ENCODE results near the gene MAP2K2. TPM values are rescaled to one million over a fixed set of nuclear protein-coding genes. Genes with fewer than 3 reads are reported as not detected.

MAP2K2 gene
- total RNA-seq, 1 donor from 2014 or later, result 155 TPM

- Histone ChIP-seq H3K27me3 (no peaks in the 10 kb centered on the region), H3K4me3 (peak overlapping the region; percentile 84 to 88), H3K9me3 (no peaks in the 10 kb centered on the region), H3K4me1 (peaks cover 40 to 43% of the 10 kb centered on the region in 2 donors), H3K27ac (peak overlapping the region; percentile 90 to 94), H3K36me3 (no peaks in the 10 kb centered on the region)
- intact Hi-C loops (cut with DNase I), result loop anchor here (5.0 kb wide), 3 partner anchors 97 to 302 kb away; partner anchors contain the start of genes ANKRD24, APBA3, MRPL54 and SIRT6
- DNase-seq (ENCODE audit: low spot score in 2 of 2), result no peak
- TF ChIP-seq CTCF (IDR thresholded peaks at IDR 0.05), result no peak
Observed at GRCh38 chr19:4064496-4065260, 59.2 kb downstream of the MAP2K2 start.

GRCh38 chr19:4064149-4064495 lies 59.8 kb downstream of the MAP2K2 start:
- Histone ChIP-seq H3K36me3 (no peaks in the 10 kb centered on the region), H3K27ac (peak overlapping the region; percentile 90 to 94), H3K4me3 (peak overlapping the region; percentile 84 to 88), H3K4me1 (peaks cover 45 to 49% of the 10 kb centered on the region in 2 donors), H3K27me3 (no peaks in the 10 kb centered on the region), H3K9me3 (no peaks in the 10 kb centered on the region)
- TF ChIP-seq CTCF (IDR thresholded peaks at IDR 0.05), result no peak
- intact Hi-C loops (cut with DNase I), result no loop called here
- no peak for DNase-seq (ENCODE audit: low spot score in 2 of 2)

GRCh38 chr19:4063369-4064148 lies 60.4 kb downstream of the MAP2K2 start:
- no peak for TF ChIP-seq CTCF (IDR thresholded peaks at IDR 0.05)
- Histone ChIP-seq H3K27me3 (no peaks in the 10 kb centered on the region), H3K27ac (peak overlapping the region; percentile 90 to 94), H3K4me3 (peak overlapping the region; percentile 84 to 88), H3K4me1 (peaks cover 50 to 54% of the 10 kb centered on the region in 2 donors), H3K36me3 (no peaks in the 10 kb centered on the region), H3K9me3 (no peaks in the 10 kb centered on the region)
- no peak for DNase-seq (ENCODE audit: low spot score in 2 of 2)
- intact Hi-C loops (cut with DNase I), result no loop called here

GRCh38 chr19:4062419-4063368 lies 61.2 kb downstream of the MAP2K2 start:
- peak overlapping the region; percentile 90 to 94 for H3K27ac ChIP-seq
- no peaks in the 10 kb centered on the region for H3K9me3 ChIP-seq
- H3K27me3 ChIP-seq, result no peaks in the 10 kb centered on the region
- intact Hi-C loops (cut with DNase I), result no loop called here
- H3K36me3 ChIP-seq, result no peaks in the 10 kb centered on the region
- no peak for DNase-seq (ENCODE audit: low spot score in 2 of 2)
- H3K4me1 ChIP-seq, result peaks cover 46 to 62% of the 10 kb centered on the region in 2 donors
- TF ChIP-seq CTCF (IDR thresholded peaks at IDR 0.05), result no peak
- H3K4me3 ChIP-seq, result peak overlapping the region; percentile 84 to 88
